Fibroblast of lung (primary cell): ENCODE measurements around the gene SIRPG. TPM values are rescaled to one million over a fixed set of nuclear protein-coding genes. Genes with fewer than 3 reads are reported as not detected.
"Not testable (repeated sequence)": the region's sequence is repeated elsewhere in the genome, so short reads cannot be mapped to it uniquely, and the experiment has no call there.

Experiments used
- DNase-seq, 2 donors: peaks; one replicate each; pipeline versions ENCODE4 v3.0.0 to v3.0.0-alpha.2; 2010; ENCODE audit warnings: low read depth in 2 of 2
- H2AFZ ChIP-seq: 2 replicates; pipeline ENCODE4 v1.5.1; 2012; ENCODE audit warnings: low read length, control low read depth, inconsistent platforms
- H3K27ac ChIP-seq: 2 replicates; pipeline ENCODE4 v1.5.1; 2011; ENCODE audit warnings: low read length, control low read depth; ENCODE audit not compliant: insufficient read depth
- H3K27me3 ChIP-seq: 2 replicates; pipeline ENCODE4 v1.5.1; 2011; ENCODE audit warnings: mild to moderate bottlenecking, low read length; ENCODE audit not compliant: control insufficient read depth, insufficient read depth
- H3K36me3 ChIP-seq: 2 replicates; pipeline ENCODE4 v1.5.1; 2011; ENCODE audit warnings: low read length; ENCODE audit not compliant: control insufficient read depth, insufficient read depth
- H3K4me1 ChIP-seq: 2 replicates; pipeline ENCODE4 v1.5.1; 2011; ENCODE audit warnings: low read length; ENCODE audit not compliant: control insufficient read depth, insufficient read depth; ENCODE audit errors: extremely low read depth
- H3K4me2 ChIP-seq: 2 replicates; pipeline ENCODE4 v1.5.1; 2011; ENCODE audit warnings: low read length, control low read depth; ENCODE audit not compliant: insufficient read depth; ENCODE audit errors: extremely low read depth
- H3K4me3 ChIP-seq, 4 experiments: fragments of 200-600 bp in 1 of 4; sonication (generic) in 1 of 4; replicated peaks in 1 of 4; 2 replicates each; pipeline ENCODE4 v1.5.1; 2011 to 2016; ENCODE audit warnings: low read length in 4 of 4, low read depth in 3 of 4, mild to moderate bottlenecking in 3 of 4, control low read depth in 2 of 4, inconsistent platforms in 1 of 4, mixed read lengths in 1 of 4; ENCODE audit not compliant: insufficient read depth in 1 of 4; ENCODE audit errors: control extremely low read depth in 1 of 4
- H3K79me2 ChIP-seq: 2 replicates; pipeline ENCODE4 v1.5.1; 2012; ENCODE audit warnings: mild to moderate bottlenecking, low read length, inconsistent platforms; ENCODE audit not compliant: control insufficient read depth, insufficient read depth
- H3K9ac ChIP-seq: 2 replicates; pipeline ENCODE4 v1.5.1; 2011; ENCODE audit warnings: mild to moderate bottlenecking, low read length, control low read depth; ENCODE audit not compliant: insufficient read depth
- H3K9me3 ChIP-seq: 2 replicates; pipeline ENCODE4 v1.5.1; 2012; ENCODE audit warnings: low read depth, low read length; ENCODE audit not compliant: control insufficient read depth, insufficient read depth
- H4K20me1 ChIP-seq: 2 replicates; pipeline ENCODE4 v1.5.1; 2011; ENCODE audit warnings: low read length; ENCODE audit not compliant: control insufficient read depth, insufficient read depth; ENCODE audit errors: extremely low read depth
- CTCF ChIP-seq, 2 donors: IDR thresholded peaks in 1 of 2; conservative IDR thresholded peaks in 1 of 2; 1 replicate in 1 of 2; 2 replicates in 1 of 2; pipeline ENCODE4 v1.5.1; 2011 to 2012; ENCODE audit warnings: low read length in 2 of 2, control low read depth in 1 of 2, inconsistent platforms in 1 of 2, low read depth in 1 of 2, mild to moderate bottlenecking in 1 of 2
- EZH2 ChIP-seq: IDR thresholded peaks from 2 replicates; pipeline ENCODE4 v1.5.1; 2012; ENCODE audit warnings: low read length, control low read depth, mild to moderate bottlenecking; ENCODE audit errors: missing control alignments
- polyA plus RNA-seq, 2 donors: library from polyadenylated mRNA; depleted of rRNA in 1 of 2; stranded (reverse) in 1 of 2; unstranded in 1 of 2; fragments of >200 nt; gene quantifications; 2 replicates each; pipeline ENCODE4 v1.2.1, GENCODE V29; 2011 to 2012; ENCODE audit warnings: missing spikeins in 1 of 2
- total RNA-seq: library from RNA; depleted of rRNA; stranded (reverse); fragments of >200 nt; gene quantifications from 2 replicates; pipeline ENCODE4 v1.2.1, GENCODE V29; 2014

The SIRPG gene
- total and polyA plus RNA-seq, 2 donors (not counting 1 experiment from before 2014, with no cell fraction given) = not detected

- H3K27me3 ChIP-seq = no peaks in the 10 kb centered on the region
- no peaks in the 10 kb centered on the region for H3K9me3 ChIP-seq
- no peaks in the 10 kb centered on the region for H4K20me1 ChIP-seq
- TF ChIP-seq EZH2 = no peak
- no peak for TF ChIP-seq CTCF (conservative IDR thresholded peaks at IDR 0.05 in 1 of 2, IDR thresholded peaks at IDR 0.05 in 1 of 2; ENCODE audit: low read depth in 1 of 2, low read length in 2 of 2)
- H3K36me3 ChIP-seq = no peaks in the 10 kb centered on the region
- H3K4me1 ChIP-seq = no peaks in the 10 kb centered on the region
- H3K4me2 ChIP-seq = no peak overlapping the region
- H3K27ac ChIP-seq = no peak overlapping the region
- no peak overlapping the region for H3K9ac ChIP-seq
- DNase-seq = peak in 1 of 2 donors; percentile 34
- no peaks in the 10 kb centered on the region for H3K79me2 ChIP-seq
- H2AFZ ChIP-seq = no peak overlapping the region
- H3K4me3 ChIP-seq = no peak overlapping the region
These were observed 40.6 kb downstream of the SIRPG start for GRCh38 chr20:1616858-1617434.

- not testable (repeated sequence) for H3K4me1 ChIP-seq, H3K4me3 ChIP-seq, H3K36me3 ChIP-seq, H3K9ac ChIP-seq, H3K9me3 ChIP-seq, DNase-seq, H3K4me2 ChIP-seq, H3K27me3 ChIP-seq, H4K20me1 ChIP-seq, H2AFZ ChIP-seq, H3K79me2 ChIP-seq, H3K27ac ChIP-seq
These were observed 47.2 kb downstream of the SIRPG start for GRCh38 chr20:1610404-1610803.

GRCh38 chr20:1608678-1609347, 48.8 kb downstream of the SIRPG start:
- not testable (repeated sequence) for H3K36me3 ChIP-seq, H3K4me1 ChIP-seq, H3K79me2 ChIP-seq, H3K27ac ChIP-seq, H3K27me3 ChIP-seq, H3K9ac ChIP-seq, H2AFZ ChIP-seq, DNase-seq, H3K4me2 ChIP-seq, H4K20me1 ChIP-seq, H3K4me3 ChIP-seq, H3K9me3 ChIP-seq

GRCh38 chr20:1600736-1601135, 56.8 kb downstream of the SIRPG start:
- H3K27ac ChIP-seq = no peak overlapping the region
- H3K4me3 ChIP-seq = no peak overlapping the region
- no peak for DNase-seq
- no peaks in the 10 kb centered on the region for H3K79me2 ChIP-seq
- H2AFZ ChIP-seq = no peak overlapping the region
- TF ChIP-seq EZH2 = no peak
- no peak for TF ChIP-seq CTCF (conservative IDR thresholded peaks at IDR 0.05 in 1 of 2, IDR thresholded peaks at IDR 0.05 in 1 of 2; ENCODE audit: low read depth in 1 of 2, low read length in 2 of 2)
- no peak overlapping the region for H3K4me2 ChIP-seq
- no peak overlapping the region for H3K9ac ChIP-seq
- no peaks in the 10 kb centered on the region for H4K20me1 ChIP-seq
- H3K9me3 ChIP-seq = no peaks in the 10 kb centered on the region
- no peaks in the 10 kb centered on the region for H3K36me3 ChIP-seq
- no peaks in the 10 kb centered on the region for H3K27me3 ChIP-seq
- no peaks in the 10 kb centered on the region for H3K4me1 ChIP-seq
